ENCODE measurements around the gene PPP2R5E. TPM values are rescaled to one million over a fixed set of nuclear protein-coding genes. Genes with fewer than 3 reads are reported as not detected.
"Not testable (repeated sequence)": the region's sequence is repeated elsewhere in the genome, so short reads cannot be mapped to it uniquely, and the experiment has no call there.

PPP2R5E gene
- total and polyA plus RNA-seq, 8 donors, result 7.2 to 32.9 (median 14.2) TPM

GRCh38 chr14:63533474-63533873 lies 9.7 kb downstream of the PPP2R5E start:
- Histone ChIP-seq H3K4me1 (peaks cover 0 to 28% (median 13%) of the 10 kb centered on the region in 4 donors), H3K27ac (no peak overlapping the region), H3K9me3 (no peaks in the 10 kb centered on the region), H3K36me3 (peaks cover 24 to 65% (median 55%) of the 10 kb centered on the region in 4 donors), H3K4me3 (no peak overlapping the region), H3K27me3 (no peaks in the 10 kb centered on the region)
- no peak for TF ChIP-seq CTCF (IDR thresholded peaks at IDR 0.05)
- TF ChIP-seq POLR2AphosphoS5 (IDR thresholded peaks at IDR 0.05), result no peak
- no peak for TF ChIP-seq POLR2A (IDR thresholded peaks at IDR 0.05)
- TF ChIP-seq EP300 (IDR thresholded peaks at IDR 0.05), result no peak
- intact Hi-C loops (cut with DNase I; ENCODE audit: low total_unique reads), result no loop called here
- no peak for DNase-seq
- 96 to 99% (median 98%) methylated on average over 15 of the region's 15 CpGs for WGBS, 5 donors

- no peak overlapping the region for H3K4me3 ChIP-seq
- intact Hi-C loops (cut with DNase I; ENCODE audit: low total_unique reads), result no loop called here
- H3K4me1 ChIP-seq, result peaks cover 0 to 28% (median 15%) of the 10 kb centered on the region in 4 donors
- no peaks in the 10 kb centered on the region for H3K9me3 ChIP-seq
- no peaks in the 10 kb centered on the region for H3K27me3 ChIP-seq
- WGBS, 5 donors, result 74 to 84% (median 79%) methylated on average over 12 of the region's 12 CpGs
- peak overlapping the region in 1 of 5 donors; percentile 4 for H3K27ac ChIP-seq
- H3K36me3 ChIP-seq, result peaks cover 0 to 18% (median 15%) of the 10 kb centered on the region in 4 donors
- TF ChIP-seq POLR2AphosphoS5 (IDR thresholded peaks at IDR 0.05), result no peak
- peak in 1 of 2 donors; percentile 26 for DNase-seq
Measured at GRCh38 chr14:63524537-63525155, 18.5 kb downstream of the PPP2R5E start.

- Histone ChIP-seq H3K27me3 (no peaks in the 10 kb centered on the region), H3K9me3 (no peaks in the 10 kb centered on the region), H3K4me1 (peaks cover 0 to 24% (median 13%) of the 10 kb centered on the region in 4 donors), H3K27ac (no peak overlapping the region), H3K4me3 (no peak overlapping the region), H3K36me3 (peaks cover 0 to 21% (median 15%) of the 10 kb centered on the region in 4 donors)
- TF ChIP-seq EP300 (IDR thresholded peaks at IDR 0.05) (no peak), POLR2A (IDR thresholded peaks at IDR 0.05) (no peak), CTCF (IDR thresholded peaks at IDR 0.05) (no peak), POLR2AphosphoS5 (IDR thresholded peaks at IDR 0.05) (no peak)
- 67 to 81% (median 78%) methylated on average over 4 of the region's 4 CpGs for WGBS, 5 donors
- DNase-seq, result peak in 1 of 2 donors; percentile 12
- intact Hi-C loops (cut with DNase I; ENCODE audit: low total_unique reads), result no loop called here
Measured at GRCh38 chr14:63523735-63524426, 19.3 kb downstream of the PPP2R5E start.

- Histone ChIP-seq H3K4me1 (peaks cover 0 to 22% (median 12%) of the 10 kb centered on the region in 4 donors), H3K36me3 (peaks cover 0 to 21% (median 15%) of the 10 kb centered on the region in 4 donors)
- H3K27ac ChIP-seq; H3K27me3 ChIP-seq; H3K9me3 ChIP-seq; DNase-seq; intact Hi-C loops (cut with DNase I; ENCODE audit: low total_unique reads); H3K4me3 ChIP-seq: not testable (repeated sequence)
- WGBS, 5 donors, result 89 to 98% (median 95%) methylated on average over 7 to 40 of the region's 41 CpGs
Measured at GRCh38 chr14:63522511-63522910, 20.7 kb downstream of the PPP2R5E start.

GRCh38 chr14:63517354-63517753 lies 25.8 kb downstream of the PPP2R5E start:
- H3K4me3 ChIP-seq, result no peak overlapping the region
- no peak overlapping the region for H3K27ac ChIP-seq
- no peaks in the 10 kb centered on the region for H3K9me3 ChIP-seq
- H3K36me3 ChIP-seq, result peaks cover 0 to 14% (median 8%) of the 10 kb centered on the region in 4 donors
- H3K4me1 ChIP-seq, result peaks cover 0 to 41% (median 18%) of the 10 kb centered on the region in 4 donors
- H3K27me3 ChIP-seq, result no peaks in the 10 kb centered on the region
- intact Hi-C loops (cut with DNase I; ENCODE audit: low total_unique reads), result no loop called here
- 77 to 95% (median 86%) methylated on average over 2 of the region's 2 CpGs for WGBS, 5 donors
- no peak for TF ChIP-seq POLR2A (IDR thresholded peaks at IDR 0.05)
- no peak for TF ChIP-seq POLR2AphosphoS5 (IDR thresholded peaks at IDR 0.05)
- no peak for TF ChIP-seq EP300 (IDR thresholded peaks at IDR 0.05)
- TF ChIP-seq CTCF (IDR thresholded peaks at IDR 0.05), result no peak
- no peak for DNase-seq
